NCI-H1417 (cell line): Measurements from ENCODE around the gene GALC.
A peak's percentile ranks its signal among the peaks of the same experiment; 100 is the strongest.

Experiments
- DNase-seq, 3 experiments: peaks; one replicate each; lab custom pipeline; 2025; lab: John Stamatoyannopoulos, UW

Gene GALC

GRCh38 chr14:87992718-87993628, at the start of gene GALC:
TSS of gene GALC (minus strand) at chr14:87993182. CDS start at chr14:87993164, 18 bp downstream.
- peak; percentile 95 to 98 (median 97) for DNase-seq

- DNase-seq = no peak
These were observed 47.2 kb upstream of the GALC start for GRCh38 chr14:88040146-88040545.

- DNase-seq = no peak
These were observed 46.2 kb upstream of the GALC start for GRCh38 chr14:88039197-88039596.

GRCh38 chr14:88037325-88037724, 44.3 kb upstream of the GALC start:
- peak in 2 of 3 experiments; percentile 11 to 67 for DNase-seq

- DNase-seq = no peak
These were observed 43.4 kb upstream of the GALC start for GRCh38 chr14:88036422-88036821.

- DNase-seq = no peak
These were observed 41.1 kb upstream of the GALC start for GRCh38 chr14:88034076-88034475.

- no peak for DNase-seq
These were observed 39.4 kb upstream of the GALC start for GRCh38 chr14:88032373-88032772.

- DNase-seq = no peak
These were observed 37.9 kb upstream of the GALC start for GRCh38 chr14:88030892-88031291.

GRCh38 chr14:88030079-88030478, 37.1 kb upstream of the GALC start:
- no peak for DNase-seq

GRCh38 chr14:88029500-88029899, 36.5 kb upstream of the GALC start:
- peak in 2 of 3 experiments; percentile 25 to 61 for DNase-seq

- no peak for DNase-seq
These were observed 33.9 kb upstream of the GALC start for GRCh38 chr14:88026890-88027289.

- DNase-seq = no peak
These were observed 32.3 kb upstream of the GALC start for GRCh38 chr14:88025313-88025712.

- DNase-seq = peak in 2 of 3 experiments; percentile 17 to 52
These were observed 31.5 kb upstream of the GALC start for GRCh38 chr14:88024252-88025086.

GRCh38 chr14:88023658-88024187, 30.7 kb upstream of the GALC start:
- DNase-seq = no peak

GRCh38 chr14:88017535-88017934, 24.6 kb upstream of the GALC start:
- no peak for DNase-seq

GRCh38 chr14:88016768-88017167, 23.8 kb upstream of the GALC start:
- DNase-seq = no peak

GRCh38 chr14:88013750-88014349, 20.9 kb upstream of the GALC start:
- DNase-seq = peak; percentile 38 to 85 (median 81)

- DNase-seq = no peak
These were observed 19.5 kb upstream of the GALC start for GRCh38 chr14:88012495-88012894.

GRCh38 chr14:88010331-88010730, 17.3 kb upstream of the GALC start:
- no peak for DNase-seq

GRCh38 chr14:88009486-88009885, 16.5 kb upstream of the GALC start:
- DNase-seq = no peak

GRCh38 chr14:88008039-88008742, 15.2 kb upstream of the GALC start:
- no peak for DNase-seq
